Tibial nerve (tissue), 3 donors: Measurements from ENCODE around the gene SLC25A46.

Experiments
- CTCF ChIP-seq, 5 experiments: fragments of 200-600 bp in 3 of 5; fragments of 450-650 bp in 2 of 5; sonication (generic) in 3 of 5; IDR thresholded peaks; one replicate each; pipeline ENCODE4 v1.5.1; 2016 to 2019; ENCODE audit warnings: antibody characterized with exemption in 5 of 5, mild to moderate bottlenecking in 3 of 5, moderate library complexity in 2 of 5
- POLR2A ChIP-seq, 2 donors: fragments of 450-650 bp; IDR thresholded peaks; one replicate each; pipeline ENCODE4 v1.6.1; 2017; ENCODE audit warnings: antibody characterized with exemption in 2 of 2, mild to moderate bottlenecking in 2 of 2, moderate library complexity in 2 of 2

- TF ChIP-seq POLR2A (IDR thresholded peaks at IDR 0.05) (no peak), CTCF (IDR thresholded peaks at IDR 0.05) (no peak)
Observed at GRCh38 chr5:110754181-110754580, 15.4 kb downstream of the SLC25A46 start.
